HG03095 (cell line): ENCODE measurements around the gene TMEM182.

Experiments used
- ATAC-seq: cut with Tn5 transposase; IDR thresholded peaks from one replicate; pipeline ENCODE4 v1.9.1; 2021; ENCODE audit warnings: moderate library complexity; ENCODE audit not compliant: unreplicated experiment

Gene TMEM182

GRCh38 chr2:102852867-102853266 lies 91.0 kb downstream of the TMEM182 start:
- no peak for ATAC-seq
